ENCODE data around the gene CACNG4. TPM values are rescaled to one million over a fixed set of nuclear protein-coding genes. Genes with fewer than 3 reads are reported as not detected.
"Not testable (repeated sequence)": the region's sequence is repeated elsewhere in the genome, so short reads cannot be mapped to it uniquely, and the experiment has no call there.

Gene CACNG4
- polyA plus RNA-seq, 3 donors: 2.9 to 3.8 (median 3.1) TPM

- DNase-seq (ENCODE audit: low read depth in 3 of 3, low spot score in 2 of 3): no peak
These were observed 74.4 kb downstream of the CACNG4 start for GRCh38 chr17:67038861-67039365.

GRCh38 chr17:67040652-67041051, 76.1 kb downstream of the CACNG4 start:
- no peak for DNase-seq (ENCODE audit: low read depth in 3 of 3, low spot score in 2 of 3)

GRCh38 chr17:67041119-67041518, 76.6 kb downstream of the CACNG4 start:
- DNase-seq (ENCODE audit: low read depth in 3 of 3, low spot score in 2 of 3): not testable (repeated sequence)

DNA sequence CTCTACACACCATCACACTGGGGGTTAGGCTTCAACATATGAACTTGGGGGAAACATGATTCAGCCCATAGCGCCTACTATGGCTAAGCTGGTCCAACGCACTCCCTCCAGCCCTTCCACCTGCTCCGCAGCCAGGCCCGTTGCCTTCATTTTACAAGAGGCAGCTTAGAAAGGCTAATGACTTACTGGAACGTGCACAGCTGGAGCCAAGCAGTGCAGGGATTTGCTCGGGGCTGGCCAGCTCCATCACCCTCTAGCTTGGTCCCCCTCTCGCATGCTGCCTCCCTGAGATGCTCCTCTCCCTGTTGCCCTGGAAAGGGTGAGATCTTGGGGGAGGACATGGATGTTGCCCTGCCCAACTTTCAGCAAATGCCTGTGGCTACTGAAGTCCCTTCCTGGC, 77.0 kb downstream of the CACNG4 start:
- no peak for DNase-seq (ENCODE audit: low read depth in 3 of 3, low spot score in 2 of 3)

DNA sequence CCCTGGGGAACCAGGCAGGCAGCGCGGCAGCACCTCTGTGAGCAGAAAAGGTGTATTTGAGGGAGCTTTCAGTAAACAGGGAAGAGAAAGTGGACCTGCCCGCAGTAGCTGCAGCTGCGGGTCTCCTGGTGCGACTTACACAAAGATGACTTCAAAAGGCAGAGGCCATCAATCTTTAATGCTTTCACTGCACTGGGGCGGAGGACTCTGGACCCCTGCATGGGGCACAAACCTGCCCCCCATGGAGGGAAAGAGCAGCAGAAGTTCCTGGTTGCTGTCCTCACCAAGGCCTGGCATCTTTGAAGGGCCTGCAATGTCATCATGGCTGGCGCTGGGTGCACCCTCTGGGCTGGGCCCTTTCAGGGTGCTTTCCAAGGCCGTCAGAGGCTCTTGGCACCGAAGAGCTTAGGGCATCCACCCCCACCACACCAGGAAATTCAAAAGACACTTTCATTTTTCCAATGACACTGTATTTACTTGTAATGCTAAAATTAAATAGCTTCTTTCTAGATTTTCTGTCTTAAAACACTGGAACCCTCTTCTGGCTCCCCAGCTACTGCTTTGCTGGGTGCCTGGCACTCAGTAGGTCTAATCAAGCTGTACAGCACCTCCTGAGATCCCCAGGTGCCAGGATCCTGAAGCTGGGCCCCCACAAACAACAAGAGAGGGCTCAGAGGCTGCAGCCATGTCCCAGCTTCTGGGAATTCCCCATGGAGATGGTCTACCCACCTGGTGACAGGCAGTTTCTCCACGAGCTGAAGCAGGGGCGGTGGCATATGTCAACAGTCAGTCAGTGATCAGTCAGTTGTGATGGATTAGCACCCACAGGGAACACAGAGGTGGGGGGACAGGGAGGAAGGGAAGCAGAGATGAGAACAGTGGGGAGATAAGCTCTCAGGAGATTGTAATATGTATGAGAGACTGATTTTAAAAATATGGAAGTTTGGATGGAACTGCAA, 77.7 kb downstream of the CACNG4 start:
- DNase-seq (ENCODE audit: low read depth in 3 of 3, low spot score in 2 of 3): no peak

DNA sequence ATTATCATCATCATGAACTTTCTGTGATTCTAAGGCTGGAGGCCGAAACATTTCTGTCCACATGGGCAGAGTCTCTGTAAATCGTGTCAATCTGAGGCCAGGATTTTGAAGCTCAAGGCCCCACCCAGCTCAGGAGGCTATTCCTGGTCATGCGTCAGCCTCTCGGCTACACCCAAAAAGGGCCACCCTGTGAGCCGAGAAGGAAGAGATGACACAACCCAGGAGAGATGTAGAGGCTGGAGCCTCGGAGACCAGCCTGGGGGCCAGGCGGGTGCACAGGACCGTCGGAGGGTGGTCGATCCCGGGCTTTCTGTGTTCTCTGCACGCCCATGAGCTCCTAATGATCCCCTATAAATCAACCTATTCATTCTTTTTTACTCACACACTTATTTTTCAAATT, 78.8 kb downstream of the CACNG4 start:
- no peak for DNase-seq (ENCODE audit: low read depth in 3 of 3, low spot score in 2 of 3)

DNA sequence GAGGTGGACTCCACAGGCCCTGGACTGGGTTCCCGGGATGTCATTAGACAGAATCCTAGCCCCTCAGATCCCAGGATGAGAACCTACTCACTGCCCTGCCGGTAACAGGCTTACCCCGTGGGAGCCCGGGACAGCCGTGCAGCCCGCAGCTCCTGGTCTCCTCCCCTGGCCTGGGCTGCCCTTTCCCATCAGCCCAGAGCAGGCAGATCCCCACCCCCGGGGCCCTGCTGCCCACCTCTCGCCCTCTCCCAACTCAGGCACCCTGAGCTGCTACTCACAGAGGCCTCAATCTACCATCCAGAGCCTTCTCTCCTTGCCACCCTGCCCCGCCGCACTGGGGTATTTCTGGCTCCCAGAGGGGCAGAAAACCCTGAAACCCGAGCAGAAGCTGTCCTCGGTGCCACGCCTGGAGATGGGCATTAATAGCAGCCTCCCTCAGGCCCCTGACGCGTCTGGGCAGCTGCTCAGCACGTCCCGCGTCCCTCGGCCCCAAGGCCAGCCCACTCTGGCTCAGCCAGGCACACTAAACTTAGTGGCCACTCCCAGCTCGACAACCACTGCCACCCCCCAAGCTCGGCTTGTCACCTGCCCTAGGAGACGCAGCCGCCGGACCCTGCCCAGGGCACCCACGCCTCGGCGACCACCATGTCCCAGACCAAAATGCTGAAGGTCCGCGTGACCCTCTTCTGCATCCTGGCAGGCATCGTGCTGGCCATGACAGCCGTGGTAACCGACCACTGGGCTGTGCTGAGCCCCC, 79.7 kb downstream of the CACNG4 start, which contains the start of gene CACNG1:
CACNG1 (plus strand) TSS at position 539 of the 757 bp plus-strand sequence; CDS start at position 646, 107 bp downstream.
- no peak for DNase-seq (ENCODE audit: low read depth in 3 of 3, low spot score in 2 of 3)

GRCh38 chr17:67044940-67045339, 80.4 kb downstream of the CACNG4 start:
- DNase-seq (ENCODE audit: low read depth in 3 of 3, low spot score in 2 of 3): no peak

GRCh38 chr17:67046398-67046797, 81.9 kb downstream of the CACNG4 start:
- DNase-seq (ENCODE audit: low read depth in 3 of 3, low spot score in 2 of 3): no peak

DNA sequence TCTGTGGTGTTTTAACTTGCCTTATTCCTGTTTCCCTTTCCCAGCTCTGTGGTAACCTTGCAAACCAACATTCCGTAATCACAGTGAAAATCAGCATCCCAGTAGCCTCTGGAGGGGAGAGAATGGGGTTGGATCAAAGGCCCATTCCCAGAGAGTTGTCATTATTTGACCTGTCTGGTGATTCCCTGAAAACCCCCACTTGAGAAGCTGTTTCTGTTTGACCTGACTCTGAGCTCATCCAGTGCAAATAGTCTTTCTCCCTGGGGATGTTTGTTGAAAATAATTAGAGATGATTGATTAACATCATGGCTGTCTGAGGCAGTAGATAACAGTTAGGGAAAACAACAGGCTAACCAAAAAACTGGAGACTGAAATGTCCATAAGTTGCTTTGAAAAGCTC, 82.9 kb downstream of the CACNG4 start:
- no peak for DNase-seq (ENCODE audit: low read depth in 3 of 3, low spot score in 2 of 3)

GRCh38 chr17:67049025-67049739, 84.7 kb downstream of the CACNG4 start:
- DNase-seq (ENCODE audit: low read depth in 3 of 3, low spot score in 2 of 3): no peak

DNA sequence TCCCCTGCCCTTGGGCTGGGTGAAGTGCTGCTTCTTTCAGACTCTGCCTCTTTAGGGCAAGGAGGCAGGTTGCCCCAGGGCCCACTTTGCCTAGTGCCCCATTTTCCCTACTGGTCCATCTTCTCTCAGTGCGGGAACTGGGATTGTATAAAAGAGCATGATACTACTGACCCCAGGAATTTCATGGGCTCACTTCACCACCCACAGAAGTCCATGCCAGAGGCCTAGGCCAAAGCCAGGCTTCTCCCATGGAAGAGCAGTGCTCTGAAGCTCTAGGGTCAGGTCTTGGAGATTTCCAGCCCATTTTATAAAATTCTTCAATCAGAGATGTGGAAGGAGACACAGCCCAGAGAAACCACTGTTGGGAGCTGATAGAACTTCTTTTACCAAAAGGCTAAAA, 85.6 kb downstream of the CACNG4 start:
- no peak for DNase-seq (ENCODE audit: low read depth in 3 of 3, low spot score in 2 of 3)

- DNase-seq (ENCODE audit: low read depth in 3 of 3, low spot score in 2 of 3): no peak
These were observed 86.1 kb downstream of the CACNG4 start for GRCh38 chr17:67050471-67051154.

GRCh38 chr17:67051155-67051538, 86.6 kb downstream of the CACNG4 start:
- DNase-seq (ENCODE audit: low read depth in 3 of 3, low spot score in 2 of 3): no peak

DNA sequence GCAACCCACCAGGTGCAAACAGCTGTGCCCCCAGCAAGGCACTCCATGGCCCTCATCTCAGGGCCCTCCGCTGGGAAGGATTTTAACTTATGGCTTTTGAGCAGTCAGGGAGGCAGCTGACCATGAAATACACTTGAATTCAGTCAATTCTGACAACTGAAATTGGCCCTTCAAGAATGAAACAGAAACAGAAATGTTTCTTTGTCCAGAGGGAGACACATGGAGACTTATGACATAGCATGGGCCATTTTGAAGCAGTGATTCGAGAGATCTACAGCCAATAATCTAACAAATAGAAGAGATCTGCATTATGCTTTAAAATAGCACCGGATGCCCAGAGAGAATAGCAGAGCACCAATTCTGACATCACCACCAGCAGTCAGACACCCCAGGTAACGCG, 87.3 kb downstream of the CACNG4 start:
- no peak for DNase-seq (ENCODE audit: low read depth in 3 of 3, low spot score in 2 of 3)

DNA sequence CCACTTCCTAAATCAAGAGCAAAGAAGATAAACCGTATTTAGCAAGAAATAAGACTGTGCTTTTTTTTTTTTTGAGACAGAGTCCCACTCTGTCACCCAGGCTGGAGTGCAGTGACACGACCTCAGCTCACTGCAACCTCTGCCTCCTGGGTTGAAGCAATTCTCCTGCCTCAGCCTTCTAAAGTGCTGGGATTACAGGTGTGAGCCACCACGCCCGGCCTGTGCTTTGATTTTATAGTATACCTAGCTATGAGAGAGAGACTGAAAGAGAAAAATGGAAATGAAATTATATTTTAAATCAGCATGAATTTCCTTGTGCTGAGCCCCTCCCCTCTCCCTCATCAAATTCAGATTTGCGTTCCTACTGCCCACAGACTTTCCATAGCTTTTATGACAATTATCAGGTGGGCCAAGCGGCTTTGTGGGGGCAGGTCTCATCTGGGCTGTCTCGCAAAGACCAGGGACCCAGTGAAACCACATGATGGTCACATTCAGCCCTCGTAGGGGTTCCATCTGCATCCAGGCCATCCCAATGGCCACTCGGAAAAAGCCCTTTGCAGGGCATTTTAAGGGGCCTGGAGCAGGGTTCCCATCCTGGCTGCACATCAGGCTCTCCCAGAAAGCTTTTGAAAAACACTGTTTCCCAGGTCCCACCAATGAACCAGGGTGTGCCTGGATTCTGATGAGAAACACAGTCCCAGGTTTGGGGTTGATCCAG, 88.4 kb downstream of the CACNG4 start:
- DNase-seq (ENCODE audit: low read depth in 3 of 3, low spot score in 2 of 3): no peak

GRCh38 chr17:67053438-67054000, 89.0 kb downstream of the CACNG4 start:
- no peak for DNase-seq (ENCODE audit: low read depth in 3 of 3, low spot score in 2 of 3)

DNA sequence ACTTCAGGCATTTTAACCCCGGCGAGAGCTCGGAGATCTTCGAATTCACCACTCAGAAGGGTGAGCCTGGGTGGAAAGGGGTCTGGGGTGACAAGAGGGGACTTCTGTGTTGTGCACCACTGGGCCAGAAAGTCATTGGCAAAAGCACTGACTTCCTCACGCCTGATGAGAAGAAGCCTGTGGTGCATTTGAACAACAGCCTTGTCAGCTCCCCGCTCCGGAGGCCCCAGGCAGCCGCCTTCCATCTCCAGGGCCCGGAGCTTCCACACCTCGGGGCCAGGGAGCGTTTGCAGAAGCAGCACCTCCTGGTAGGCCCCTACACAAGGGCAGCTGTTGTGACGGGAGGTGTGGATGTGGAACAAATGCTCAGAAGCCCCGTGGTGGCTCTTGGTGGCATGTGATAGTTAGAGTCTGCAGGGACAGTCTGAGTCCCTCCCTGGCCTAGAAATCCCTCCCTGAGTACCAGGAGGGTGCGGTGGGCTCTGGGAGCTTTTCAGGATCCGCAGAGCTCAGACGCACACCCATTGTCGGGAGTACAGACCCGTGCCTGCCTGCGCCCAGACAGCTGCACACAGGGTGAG, 89.6 kb downstream of the CACNG4 start:
- DNase-seq (ENCODE audit: low read depth in 3 of 3, low spot score in 2 of 3): no peak

- DNase-seq (ENCODE audit: low read depth in 3 of 3, low spot score in 2 of 3): no peak
These were observed 90.1 kb downstream of the CACNG4 start for GRCh38 chr17:67054608-67055007.

Measured in right renal cortex interstitium (tissue), 3 donors.